HEK293 (cell line): ENCODE measurements around the gene ASTN2.
"Not testable (repeated sequence)": the region's sequence is repeated elsewhere in the genome, so short reads cannot be mapped to it uniquely, and the experiment has no call there.

Experiments used
- CTCF ChIP-seq: fragments of 450-650 bp; formaldehyde crosslinking; IDR thresholded peaks from 2 replicates; pipeline ENCODE4 v1.5.1; 2016; ENCODE audit warnings: missing biosample characterization, missing genetic modification characterization
- KLF1 ChIP-seq: fragments of 450-650 bp; formaldehyde crosslinking; IDR thresholded peaks from 2 replicates; pipeline ENCODE4 v1.5.1; 2016; ENCODE audit warnings: missing biosample characterization, missing genetic modification characterization
- REST ChIP-seq: fragments of 450-650 bp; formaldehyde crosslinking; IDR thresholded peaks from 2 replicates; pipeline ENCODE4 v1.5.1; 2016; ENCODE audit warnings: missing biosample characterization, missing genetic modification characterization
- TSHZ1 ChIP-seq: fragments of 450-650 bp; formaldehyde crosslinking; IDR thresholded peaks from 2 replicates; pipeline ENCODE4 v1.5.1; 2016; ENCODE audit warnings: missing biosample characterization, missing genetic modification characterization, borderline replicate concordance
- ZBTB17 ChIP-seq: fragments of 450-650 bp; formaldehyde crosslinking; IDR thresholded peaks from 2 replicates; pipeline ENCODE4 v1.5.1; 2016; ENCODE audit warnings: missing biosample characterization, missing genetic modification characterization
- ZBTB7A ChIP-seq: fragments of 450-650 bp; formaldehyde crosslinking; IDR thresholded peaks from 2 replicates; pipeline ENCODE4 v1.5.1; 2016; ENCODE audit warnings: low read depth, missing biosample characterization, missing genetic modification characterization
- ZNF138 ChIP-seq: fragments of 450-650 bp; formaldehyde crosslinking; IDR thresholded peaks from 2 replicates; pipeline ENCODE4 v1.5.1; 2016; ENCODE audit warnings: missing biosample characterization, missing genetic modification characterization, borderline replicate concordance
- ZNF24 ChIP-seq: fragments of 450-650 bp; formaldehyde crosslinking; IDR thresholded peaks from 2 replicates; pipeline ENCODE4 v1.5.1; 2016; ENCODE audit warnings: missing biosample characterization, missing genetic modification characterization
- ZNF350 ChIP-seq: fragments of 450-650 bp; formaldehyde crosslinking; IDR thresholded peaks from 2 replicates; pipeline ENCODE4 v1.5.0; 2017; ENCODE audit warnings: missing biosample characterization, mild to moderate bottlenecking, missing genetic modification characterization
- ZNF549 ChIP-seq: fragments of 450-650 bp; IDR thresholded peaks from 2 replicates; pipeline ENCODE4 v1.5.1; 2018; ENCODE audit warnings: missing biosample characterization, missing genetic modification characterization, mild to moderate bottlenecking, inconsistent platforms, moderate library complexity
- ZNF585B ChIP-seq: fragments of 450-650 bp; formaldehyde crosslinking; IDR thresholded peaks from 2 replicates; pipeline ENCODE4 v1.5.1; 2016; ENCODE audit warnings: missing biosample characterization, missing genetic modification characterization

GRCh38 chr9:117071673-117072207 lies 343.1 kb downstream of the ASTN2 start:
- not testable (repeated sequence) for TF ChIP-seq REST; CTCF (tag by site-specific recombination); ZBTB17 (tag by site-specific recombination); ZNF549; ZNF585B (tag by site-specific recombination); KLF1 (tag by site-specific recombination); ZBTB7A (tag by site-specific recombination); ZNF350 (tag by site-specific recombination); TSHZ1; ZNF138 (tag by site-specific recombination); ZNF24 (tag by site-specific recombination)
